ENCODE measurements around the gene NAA60. TPM values are rescaled to one million over a fixed set of nuclear protein-coding genes. Genes with fewer than 3 reads are reported as not detected.

The NAA60 gene
- total and polyA plus RNA-seq, 2 of the 13 experiments (the other 11 are each of a cell fraction or from before 2014, with no cell fraction given) = 14.7 to 32.0 TPM

GRCh38 chr16:3443108-3444031, at the start of gene NAA60, which contains the start of gene ZNF597 (continued):
- TF ChIP-seq MED13 (CRISPR knock-in tag; IDR thresholded peaks at IDR 0.05) (0 out of 2 replicates have a peak, but pooled peaks have one; percentile 33), PLSCR1 (CRISPR knock-in tag; IDR thresholded peaks at IDR 0.05; ENCODE audit: borderline replicate concordance) (no peak), POLR2AphosphoS2 (IDR thresholded peaks at IDR 0.05; ENCODE audit: low read depth, low read length) (no peak), STAT5B (CRISPR knock-in tag; IDR thresholded peaks at IDR 0.05) (no peak), ZNF580 (CRISPR knock-in tag; IDR thresholded peaks at IDR 0.05; ENCODE audit: borderline replicate concordance, low read depth) (no peak), ZFP36L2 (CRISPR knock-in tag; IDR thresholded peaks at IDR 0.05) (no peak), SKIL (CRISPR knock-in tag; IDR thresholded peaks at IDR 0.05; ENCODE audit: borderline replicate concordance) (no peak), MTERF4 (CRISPR knock-in tag; IDR thresholded peaks at IDR 0.05) (no peak), SPEN (CRISPR knock-in tag; IDR thresholded peaks at IDR 0.05; ENCODE audit: low read depth) (no peak), ARID4A (CRISPR knock-in tag; IDR thresholded peaks at IDR 0.05; ENCODE audit: borderline replicate concordance) (peak; percentile 69; the same call in 1 of the 2 replicates), TCF7L2 (IDR thresholded peaks at IDR 0.05; ENCODE audit: low read depth, low read length) (no peak), AHR (CRISPR knock-in tag; IDR thresholded peaks at IDR 0.05) (no peak), DZIP1 (CRISPR knock-in tag; IDR thresholded peaks at IDR 0.05) (no peak), LBX2 (CRISPR knock-in tag; IDR thresholded peaks at IDR 0.05; ENCODE audit: borderline replicate concordance) (no peak), EP300 (IDR thresholded peaks at IDR 0.05; ENCODE audit: low read depth in 2 of 2, low read length in 2 of 2) (no peak), EP300 (CRISPR knock-in tag; IDR thresholded peaks at IDR 0.05; ENCODE audit: borderline replicate concordance) (no peak)
